SK-N-SH treated with all-trans-retinoic acid at 6 μM for 48 hours (cell line): ENCODE measurements around the gene ZBED1.

Source experiments
- ARNTL ChIP-seq: fragments of 450-650 bp; formaldehyde crosslinking; IDR thresholded peaks from 2 replicates; pipeline ENCODE4 v1.5.0; 2020; ENCODE audit warnings: low read depth, mild to moderate bottlenecking, moderate library complexity, borderline replicate concordance
- CREB5 ChIP-seq: fragments of 250-450 bp; sonication (Bioruptor Pico); IDR thresholded peaks from 2 replicates; pipeline ENCODE4 v1.5.1; 2020; ENCODE audit warnings: low read depth, mild to moderate bottlenecking, moderate library complexity
- CSDC2 ChIP-seq: fragments of 250-450 bp; sonication (Bioruptor Pico); IDR thresholded peaks from 2 replicates; pipeline ENCODE4 v1.5.0; 2020; ENCODE audit warnings: mild to moderate bottlenecking, moderate library complexity
- GLIS3 ChIP-seq: fragments of 250-450 bp; sonication (Bioruptor Pico); IDR thresholded peaks from 2 replicates; pipeline ENCODE4 v1.5.0; 2020; ENCODE audit warnings: mild to moderate bottlenecking, moderate library complexity
- PATZ1 ChIP-seq: fragments of 250-450 bp; sonication (Bioruptor Pico); IDR thresholded peaks from 2 replicates; pipeline ENCODE4 v1.8.0; 2020; ENCODE audit warnings: mild to moderate bottlenecking, moderate library complexity, borderline replicate concordance
- POU6F1 ChIP-seq: fragments of 250-450 bp; sonication (Bioruptor Pico); IDR thresholded peaks from 2 replicates; pipeline ENCODE4 v1.8.0; 2021; ENCODE audit warnings: low read depth, mild to moderate bottlenecking, moderate library complexity, borderline replicate concordance
- TSHZ2 ChIP-seq: fragments of 250-450 bp; sonication (Bioruptor Pico); IDR thresholded peaks from 2 replicates; pipeline ENCODE4 v1.5.0; 2020; ENCODE audit warnings: mild to moderate bottlenecking, moderate library complexity
- ZFP3 ChIP-seq: fragments of 250-450 bp; sonication (Bioruptor Pico); IDR thresholded peaks from 2 replicates; pipeline ENCODE4 v1.5.0; 2020; ENCODE audit warnings: mild to moderate bottlenecking, moderate library complexity
- ZNF70 ChIP-seq: fragments of 450-650 bp; formaldehyde crosslinking; IDR thresholded peaks from 2 replicates; pipeline ENCODE4 v1.5.0; 2020; ENCODE audit warnings: mild to moderate bottlenecking, moderate library complexity
- ZNF8 ChIP-seq: fragments of 450-650 bp; formaldehyde crosslinking; IDR thresholded peaks from 2 replicates; pipeline ENCODE4 v1.5.0; 2020; ENCODE audit warnings: mild to moderate bottlenecking, moderate library complexity

GRCh38 chrX:2457289-2458133 is 43.3 kb downstream of the ZBED1 start:
- TF ChIP-seq POU6F1 (CRISPR knock-in tag) (no peak), ZFP3 (CRISPR knock-in tag) (no peak), GLIS3 (no peak), CREB5 (CRISPR knock-in tag) (no peak), ZNF70 (CRISPR knock-in tag) (no peak), TSHZ2 (CRISPR knock-in tag) (no peak), CSDC2 (CRISPR knock-in tag) (no peak), ZNF8 (CRISPR knock-in tag) (no peak), PATZ1 (CRISPR knock-in tag) (no peak), ARNTL (no peak)
